GM19240 (cell line): ENCODE results near the gene TMEM25.
"Not testable (repeated sequence)": the region's sequence is repeated elsewhere in the genome, so short reads cannot be mapped to it uniquely, and the experiment has no call there.

Experiments
- DNase-seq: peaks from one replicate; pipeline ENCODE4 v3.0.0; 2011; ENCODE audit warnings: low spot score; ENCODE audit not compliant: insufficient read length

Gene TMEM25

GRCh38 chr11:118530683-118531596 is at the start of gene TMEM25:
Gene TMEM25, plus strand, starts transcription at chr11:118531192. Its CDS starts 610 bp downstream, at chr11:118531802.
- peak; percentile 72 for DNase-seq

DNA sequence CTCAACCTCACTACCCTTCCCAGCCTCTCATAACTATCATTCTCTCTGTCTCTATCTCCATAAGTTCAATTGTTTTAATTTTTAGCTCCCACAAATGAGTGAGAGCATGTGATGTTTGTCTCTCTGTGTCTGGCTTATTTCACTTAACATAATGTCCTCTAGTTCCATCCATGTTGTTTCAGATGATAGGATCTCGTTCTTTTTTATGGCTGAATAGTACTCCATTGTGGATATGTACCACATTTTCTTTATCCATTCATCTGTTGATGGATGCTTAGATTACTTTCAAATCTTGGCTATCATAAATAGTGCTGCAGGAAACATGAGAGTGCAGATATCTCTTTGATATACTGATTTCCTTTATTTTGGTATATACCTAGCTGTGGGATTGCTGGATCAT is 49.8 kb upstream of the TMEM25 start:
- not testable (repeated sequence) for DNase-seq

GRCh38 chr11:118484405-118484804 is 46.6 kb upstream of the TMEM25 start:
- DNase-seq: no peak

GRCh38 chr11:118485273-118485672 is 45.7 kb upstream of the TMEM25 start:
- no peak for DNase-seq

DNA sequence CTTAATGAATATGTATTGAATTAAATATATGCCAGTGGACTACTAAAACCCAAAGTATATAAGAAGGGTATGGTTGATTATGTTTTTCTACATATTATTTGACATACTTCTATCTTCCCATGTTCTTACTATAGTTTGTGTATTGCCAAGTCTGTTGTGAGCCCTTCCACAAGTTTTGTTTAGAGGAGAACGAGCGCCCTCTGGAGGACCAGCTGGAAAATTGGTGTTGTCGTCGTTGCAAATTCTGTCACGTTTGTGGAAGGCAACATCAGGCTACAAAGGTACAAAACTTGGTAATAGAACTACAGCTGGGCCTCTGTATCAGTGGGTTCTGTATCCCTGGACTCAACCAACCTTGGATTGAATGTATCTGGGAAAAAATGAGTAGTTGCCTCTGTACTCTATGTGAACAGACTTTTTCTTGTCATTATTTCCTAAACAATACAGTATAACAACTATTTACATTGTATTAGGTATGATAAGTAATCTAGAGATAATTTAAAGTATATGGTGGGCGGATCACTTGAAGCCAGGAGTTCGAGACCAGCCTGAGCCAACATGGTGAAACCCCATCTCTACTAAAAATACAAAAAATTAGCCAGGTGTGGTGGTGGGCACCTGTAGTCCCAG is 42.4 kb upstream of the TMEM25 start:
- peak; percentile 61 for DNase-seq

GRCh38 chr11:118491041-118491440 is 40.0 kb upstream of the TMEM25 start:
- no peak for DNase-seq

DNA sequence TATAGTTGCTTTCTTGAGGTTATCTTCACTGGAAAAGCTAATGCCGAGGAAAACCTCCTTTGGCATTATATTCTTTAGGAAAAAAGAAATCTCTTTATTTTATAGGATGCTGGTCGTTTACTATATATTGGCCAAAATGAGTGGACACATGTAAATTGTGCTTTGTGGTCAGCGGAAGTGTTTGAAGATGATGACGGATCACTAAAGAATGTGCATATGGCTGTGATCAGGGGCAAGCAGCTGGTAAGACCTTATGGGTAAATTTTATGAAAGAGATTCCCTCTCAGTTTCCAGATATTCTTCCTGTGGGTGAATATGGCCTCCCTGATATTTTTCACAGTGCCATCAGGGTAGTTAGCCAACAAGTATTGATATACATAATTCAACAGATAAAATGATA is 33.2 kb upstream of the TMEM25 start:
- DNase-seq: no peak

GRCh38 chr11:118503216-118503615 is 27.8 kb upstream of the TMEM25 start:
- no peak for DNase-seq

DNA sequence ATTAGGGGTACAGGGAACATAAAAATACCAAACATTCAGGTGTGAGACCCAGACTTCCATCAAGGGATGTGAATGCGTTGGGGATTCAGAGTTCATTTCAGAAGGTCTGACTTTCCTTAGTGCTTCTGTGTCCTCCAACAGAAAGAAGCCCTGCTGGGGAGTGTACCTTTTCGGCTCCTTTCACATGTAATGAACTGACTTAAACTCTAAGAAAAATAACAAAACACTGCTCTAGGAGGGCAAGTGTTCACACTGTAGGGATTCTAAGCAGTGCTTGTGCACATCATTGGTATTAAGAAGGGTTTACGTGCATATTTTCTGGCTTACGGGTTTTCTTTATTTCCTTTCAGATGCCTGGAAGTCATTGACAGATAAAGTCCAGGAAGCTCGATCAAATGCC is 19.4 kb upstream of the TMEM25 start:
- DNase-seq: no peak

DNA sequence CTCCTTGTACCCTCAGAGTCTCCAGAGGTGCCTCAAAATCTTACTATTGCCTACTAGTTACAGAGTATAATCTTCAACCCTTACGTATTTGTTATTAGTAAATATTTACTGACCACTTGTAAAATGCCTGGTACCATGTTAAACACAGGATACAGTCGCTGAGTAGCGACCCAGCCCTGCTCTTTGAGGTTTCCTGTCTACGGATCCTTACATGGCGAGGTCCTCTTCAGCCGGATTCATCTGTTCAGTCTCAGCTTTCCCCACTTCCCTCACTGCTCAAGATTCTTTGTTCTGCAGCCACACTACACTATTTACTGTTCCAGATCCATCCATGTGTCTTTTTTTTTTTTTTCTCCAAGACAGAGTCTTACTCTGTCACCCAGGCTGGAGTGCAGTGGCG is 16.9 kb upstream of the TMEM25 start:
- DNase-seq: no peak

GRCh38 chr11:118519549-118519948 is 11.4 kb upstream of the TMEM25 start:
- no peak for DNase-seq

DNA sequence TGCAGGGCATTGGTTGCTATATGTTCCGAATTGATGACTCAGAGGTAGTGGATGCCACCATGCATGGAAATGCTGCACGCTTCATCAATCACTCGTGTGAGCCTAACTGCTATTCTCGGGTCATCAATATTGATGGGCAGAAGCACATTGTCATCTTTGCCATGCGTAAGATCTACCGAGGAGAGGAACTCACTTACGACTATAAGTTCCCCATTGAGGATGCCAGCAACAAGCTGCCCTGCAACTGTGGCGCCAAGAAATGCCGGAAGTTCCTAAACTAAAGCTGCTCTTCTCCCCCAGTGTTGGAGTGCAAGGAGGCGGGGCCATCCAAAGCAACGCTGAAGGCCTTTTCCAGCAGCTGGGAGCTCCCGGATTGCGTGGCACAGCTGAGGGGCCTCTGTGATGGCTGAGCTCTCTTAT is 9.1 kb upstream of the TMEM25 start:
- DNase-seq: no peak

DNA sequence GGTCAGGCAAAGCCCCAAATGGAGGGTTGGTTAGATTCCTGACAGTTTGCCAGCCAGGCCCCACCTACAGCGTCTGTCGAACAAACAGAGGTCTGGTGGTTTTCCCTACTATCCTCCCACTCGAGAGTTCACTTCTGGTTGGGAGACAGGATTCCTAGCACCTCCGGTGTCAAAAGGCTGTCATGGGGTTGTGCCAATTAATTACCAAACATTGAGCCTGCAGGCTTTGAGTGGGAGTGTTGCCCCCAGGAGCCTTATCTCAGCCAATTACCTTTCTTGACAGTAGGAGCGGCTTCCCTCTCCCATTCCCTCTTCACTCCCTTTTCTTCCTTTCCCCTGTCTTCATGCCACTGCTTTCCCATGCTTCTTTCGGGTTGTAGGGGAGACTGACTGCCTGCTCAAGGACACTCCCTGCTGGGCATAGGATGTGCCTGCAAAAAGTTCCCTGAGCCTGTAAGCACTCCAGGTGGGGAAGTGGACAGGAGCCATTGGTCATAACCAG is 8.4 kb upstream of the TMEM25 start:
- DNase-seq: no peak

GRCh38 chr11:118524356-118524755 is 6.6 kb upstream of the TMEM25 start:
- DNase-seq: no peak

DNA sequence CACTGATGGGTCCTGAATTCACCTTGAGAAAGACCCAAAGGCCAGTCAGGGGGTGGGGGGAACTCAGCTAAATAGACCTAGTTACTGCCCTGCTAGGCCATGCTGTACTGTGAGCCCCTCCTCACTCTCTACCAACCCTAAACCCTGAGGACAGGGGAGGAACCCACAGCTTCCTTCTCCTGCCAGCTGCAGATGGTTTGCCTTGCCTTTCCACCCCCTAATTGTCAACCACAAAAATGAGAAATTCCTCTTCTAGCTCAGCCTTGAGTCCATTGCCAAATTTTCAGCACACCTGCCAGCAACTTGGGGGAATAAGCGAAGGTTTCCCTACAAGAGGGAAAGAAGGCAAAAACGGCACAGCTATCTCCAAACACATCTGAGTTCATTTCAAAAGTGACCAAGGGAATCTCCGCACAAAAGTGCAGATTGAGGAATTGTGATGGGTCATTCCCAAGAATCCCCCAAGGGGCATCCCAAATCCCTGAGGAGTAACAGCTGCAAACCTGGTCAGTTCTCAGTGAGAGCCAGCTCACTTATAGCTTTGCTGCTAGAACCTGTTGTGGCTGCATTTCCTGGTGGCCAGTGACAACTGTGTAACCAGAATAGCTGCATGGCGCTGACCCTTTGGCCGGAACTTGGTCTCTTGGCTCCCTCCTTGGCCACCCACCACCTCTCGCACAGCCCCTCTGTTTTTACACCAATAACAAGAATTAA is 6.1 kb upstream of the TMEM25 start:
- no peak for DNase-seq

- no peak for DNase-seq
Observed at GRCh38 chr11:118526688-118527087, 4.3 kb upstream of the TMEM25 start.

DNA sequence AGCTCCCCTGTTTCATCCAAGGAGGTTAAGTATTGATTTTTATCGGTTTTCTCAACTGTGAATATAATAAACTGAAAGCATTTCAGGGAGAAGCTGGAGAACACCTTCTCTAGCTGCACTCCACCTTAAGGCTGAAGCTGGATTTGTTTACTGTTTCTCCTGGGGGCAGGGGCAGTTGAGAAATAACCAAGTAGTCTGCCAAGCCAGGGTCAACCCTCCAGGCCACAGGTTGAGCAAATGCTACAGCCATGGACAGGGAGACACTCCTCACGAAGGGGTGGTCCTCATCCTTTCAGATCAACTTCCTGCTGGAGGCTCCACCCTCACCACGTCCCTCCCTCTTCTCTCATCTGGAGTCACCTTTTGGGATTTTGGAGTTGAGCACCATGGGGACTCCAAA is 3.9 kb upstream of the TMEM25 start, which contains the start of gene TTC36:
TSS of gene TTC36 (plus strand) at position 366 of the 400 bp plus-strand sequence. CDS start at position 387, 21 bp downstream.
- no peak for DNase-seq

DNA sequence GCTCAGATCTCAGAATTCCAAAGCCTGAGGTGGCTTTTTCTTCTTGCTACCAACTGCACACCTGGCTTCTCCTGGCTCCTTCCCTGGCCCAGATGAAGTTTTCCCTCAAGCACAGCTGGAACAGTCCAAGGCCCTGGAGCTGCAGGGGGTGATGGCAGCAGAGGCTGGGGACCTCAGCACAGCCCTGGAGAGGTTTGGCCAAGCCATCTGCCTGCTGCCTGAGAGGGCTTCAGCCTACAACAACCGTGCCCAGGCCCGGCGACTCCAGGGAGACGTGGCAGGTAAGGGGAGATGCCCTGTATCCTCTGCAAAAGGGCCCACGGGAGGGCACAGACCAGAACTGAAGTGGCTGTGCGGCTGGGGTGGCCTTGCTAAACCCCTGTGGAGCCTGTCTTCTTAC is 2.5 kb upstream of the TMEM25 start:
- no peak for DNase-seq

GRCh38 chr11:118529584-118530175 is 1.3 kb upstream of the TMEM25 start:
- DNase-seq: no peak

DNA sequence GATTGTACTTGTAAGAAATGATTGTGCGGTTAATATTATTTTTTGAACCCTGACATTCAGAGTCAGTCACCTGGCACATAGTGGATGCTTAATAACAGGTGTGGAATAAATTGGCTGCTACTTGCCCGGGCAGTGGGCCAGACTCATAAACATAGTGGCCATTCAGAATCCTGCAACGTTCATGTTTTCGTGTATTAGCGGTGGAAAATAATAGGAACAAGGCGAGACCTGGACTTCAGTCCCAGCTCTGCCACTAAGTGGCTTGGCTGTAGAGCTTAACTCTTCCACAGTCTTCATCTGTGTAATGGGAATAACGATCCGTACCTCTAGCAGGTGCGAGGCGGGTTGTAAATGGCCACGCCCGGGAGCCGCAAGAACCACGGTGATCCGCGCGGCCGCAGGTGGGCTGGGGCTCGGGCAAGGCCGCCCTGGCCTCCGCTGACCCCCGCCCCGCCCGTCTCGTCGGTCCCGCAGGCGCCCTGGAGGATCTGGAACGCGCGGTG is 761 bp upstream of the TMEM25 start:
- DNase-seq: no peak

DNA sequence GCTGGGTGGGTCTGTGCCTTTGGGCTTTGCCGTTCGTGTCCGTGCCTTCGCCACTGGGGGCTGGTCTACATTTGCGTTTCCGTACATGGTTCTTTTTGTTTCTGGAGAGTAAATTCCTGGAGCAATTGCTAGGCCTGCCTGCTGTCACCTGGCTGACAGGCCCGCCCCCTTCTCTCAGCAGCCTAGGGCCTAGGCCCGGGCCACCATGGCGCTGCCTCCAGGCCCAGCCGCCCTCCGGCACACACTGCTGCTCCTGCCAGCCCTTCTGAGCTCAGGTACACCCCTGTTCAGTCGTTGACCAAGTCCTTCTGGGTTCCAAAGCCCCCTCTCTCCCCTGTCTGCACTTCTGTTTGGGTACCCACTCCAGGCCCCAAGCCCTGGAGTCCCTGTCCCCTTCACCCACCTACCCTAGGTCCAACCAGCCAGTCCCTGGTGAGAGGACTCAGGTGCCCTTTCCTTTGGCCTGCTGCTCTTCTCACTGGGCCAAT is 649 bp downstream of the TMEM25 start:
- DNase-seq: no peak
